Mucosa of rectum (tissue), 2 donors: ENCODE results near the gene LIN7B.
"Not testable (repeated sequence)": the region's sequence is repeated elsewhere in the genome, so short reads cannot be mapped to it uniquely, and the experiment has no call there.

Experiments used
- H3K27ac ChIP-seq, 2 donors: one replicate each; pipeline ENCODE4 v1.7.0; 2013; ENCODE audit warnings: inconsistent platforms in 2 of 2, low read depth in 2 of 2, low read length in 2 of 2
- H3K27me3 ChIP-seq, 2 donors: one replicate each; pipeline ENCODE4 v1.7.0; 2013; ENCODE audit warnings: low read length in 2 of 2; ENCODE audit not compliant: control insufficient read depth in 2 of 2, insufficient read depth in 2 of 2
- H3K36me3 ChIP-seq, 2 donors: one replicate each; pipeline ENCODE4 v1.7.0; 2013; ENCODE audit warnings: low read length in 2 of 2; ENCODE audit not compliant: control insufficient read depth in 2 of 2, insufficient read depth in 2 of 2
- H3K4me1 ChIP-seq, 2 donors: one replicate each; pipeline ENCODE4 v1.7.0; 2013; ENCODE audit warnings: low read length in 2 of 2, mild to moderate bottlenecking in 1 of 2; ENCODE audit not compliant: control insufficient read depth in 2 of 2, insufficient read depth in 2 of 2
- H3K4me3 ChIP-seq, 2 donors: one replicate each; pipeline ENCODE4 v1.7.0; 2013; ENCODE audit warnings: low read length in 2 of 2
- H3K9ac ChIP-seq, 2 donors: one replicate each; pipeline ENCODE4 v1.7.0; 2013; ENCODE audit warnings: low read length in 2 of 2, low read depth in 1 of 2, mild to moderate bottlenecking in 1 of 2
- H3K9me3 ChIP-seq, 2 donors: one replicate each; pipeline ENCODE4 v1.7.0; 2013; ENCODE audit warnings: low read length in 2 of 2; ENCODE audit not compliant: control insufficient read depth in 2 of 2
- donor health status: healthy.
- donor health status: Normal muscosa, but diverticular disease.

The LIN7B gene

GRCh38 chr19:49113762-49114629, at the start of gene LIN7B:
LIN7B (plus strand) TSS chr19:49114370; CDS start chr19:49114405, 35 bp downstream.
- Histone ChIP-seq H3K27ac (peak within 1 kb of the TSS; percentile 42 to 58), H3K9ac (peak within 1 kb of the TSS; percentile 56 to 73), H3K36me3 (peaks cover 1 to 2% of the 10 kb centered on the region in 2 donors), H3K27me3 (no peaks in the 10 kb centered on the region), H3K4me1 (peaks cover 19 to 21% of the 10 kb centered on the region in 2 donors), H3K4me3 (peak within 1 kb of the TSS; percentile 75 to 76), H3K9me3 (no peaks in the 10 kb centered on the region)

- no peaks in the 10 kb centered on the region for H3K36me3 ChIP-seq
- no peaks in the 10 kb centered on the region for H3K4me1 ChIP-seq
- H3K9me3 ChIP-seq, result no peaks in the 10 kb centered on the region
- H3K9ac ChIP-seq, result no peak within 1 kb of the TSS
- no peak within 1 kb of the TSS for H3K27ac ChIP-seq
- H3K4me3 ChIP-seq, result no peak within 1 kb of the TSS
- peaks cover 26 to 40% of the 10 kb centered on the region in 2 donors for H3K27me3 ChIP-seq
These were observed 49.2 kb upstream of the LIN7B start, which contains the start of gene NTF4 for GRCh38 chr19:49064768-49065611. NTF4 (minus strand) TSS chr19:49064818; CDS start chr19:49061997, 2,821 bp downstream.

GRCh38 chr19:49065905-49066512, 48.2 kb upstream of the LIN7B start:
- Histone ChIP-seq H3K9ac (no peak overlapping the region), H3K27me3 (peaks cover 33 to 35% of the 10 kb centered on the region in 2 donors), H3K4me3 (no peak overlapping the region), H3K27ac (no peak overlapping the region), H3K9me3 (no peaks in the 10 kb centered on the region), H3K4me1 (no peaks in the 10 kb centered on the region), H3K36me3 (no peaks in the 10 kb centered on the region)

GRCh38 chr19:49067554-49067953, 46.6 kb upstream of the LIN7B start:
- Histone ChIP-seq H3K27ac (no peak overlapping the region), H3K9me3 (no peaks in the 10 kb centered on the region), H3K9ac (no peak overlapping the region), H3K27me3 (peaks cover 31 to 38% of the 10 kb centered on the region in 2 donors), H3K4me1 (no peaks in the 10 kb centered on the region), H3K4me3 (no peak overlapping the region), H3K36me3 (no peaks in the 10 kb centered on the region)

GRCh38 chr19:49069026-49069425, 45.1 kb upstream of the LIN7B start:
- no peaks in the 10 kb centered on the region for H3K4me1 ChIP-seq
- no peak overlapping the region for H3K27ac ChIP-seq
- H3K4me3 ChIP-seq, result no peak overlapping the region
- H3K27me3 ChIP-seq, result peaks cover 41 to 46% of the 10 kb centered on the region in 2 donors
- H3K9me3 ChIP-seq, result no peaks in the 10 kb centered on the region
- no peak overlapping the region for H3K9ac ChIP-seq
- H3K36me3 ChIP-seq, result no peaks in the 10 kb centered on the region

GRCh38 chr19:49070416-49070815, 43.8 kb upstream of the LIN7B start:
- no peaks in the 10 kb centered on the region for H3K36me3 ChIP-seq
- H3K27me3 ChIP-seq, result peaks cover 37 to 39% of the 10 kb centered on the region in 2 donors
- H3K4me3 ChIP-seq, result no peak overlapping the region
- H3K9ac ChIP-seq, result no peak overlapping the region
- H3K9me3 ChIP-seq, result no peaks in the 10 kb centered on the region
- no peak overlapping the region for H3K27ac ChIP-seq
- H3K4me1 ChIP-seq, result no peaks in the 10 kb centered on the region

- H3K9ac ChIP-seq, result no peak overlapping the region
- no peaks in the 10 kb centered on the region for H3K36me3 ChIP-seq
- H3K4me3 ChIP-seq, result no peak overlapping the region
- peaks cover 24 to 25% of the 10 kb centered on the region in 2 donors for H3K27me3 ChIP-seq
- no peaks in the 10 kb centered on the region for H3K9me3 ChIP-seq
- no peaks in the 10 kb centered on the region for H3K4me1 ChIP-seq
- no peak overlapping the region for H3K27ac ChIP-seq
These were observed 42.2 kb upstream of the LIN7B start for GRCh38 chr19:49071860-49072547.

GRCh38 chr19:49073514-49074378, 40.4 kb upstream of the LIN7B start:
- no peak overlapping the region for H3K4me3 ChIP-seq
- H3K4me1 ChIP-seq, result no peaks in the 10 kb centered on the region
- H3K27me3 ChIP-seq, result peaks cover 13 to 19% of the 10 kb centered on the region in 2 donors
- no peaks in the 10 kb centered on the region for H3K36me3 ChIP-seq
- H3K9ac ChIP-seq, result no peak overlapping the region
- no peak overlapping the region for H3K27ac ChIP-seq
- no peaks in the 10 kb centered on the region for H3K9me3 ChIP-seq

GRCh38 chr19:49074869-49075268, 39.3 kb upstream of the LIN7B start:
- not testable (repeated sequence) for H3K9me3 ChIP-seq, H3K9ac ChIP-seq, H3K4me3 ChIP-seq, H3K36me3 ChIP-seq, H3K27ac ChIP-seq, H3K4me1 ChIP-seq
- peaks cover 13 to 19% of the 10 kb centered on the region in 2 donors for H3K27me3 ChIP-seq
